ENCODE measurements around the gene AIRE. TPM values are rescaled to one million over a fixed set of nuclear protein-coding genes. Genes with fewer than 3 reads are reported as not detected.
"Not testable (repeated sequence)": the region's sequence is repeated elsewhere in the genome, so short reads cannot be mapped to it uniquely, and the experiment has no call there.

AIRE gene
- total RNA-seq, 2 experiments from 2014 or later: 0.11 to 0.16 TPM

- H3K9me3 ChIP-seq (ENCODE audit: control insufficient read depth in 1 of 2, insufficient read depth in 1 of 2, low read length in 2 of 2); CTCF ChIA-PET; POLR2A ChIA-PET; H3K36me3 Mint-ChIP-seq (ENCODE audit: low read depth); H3K4me1 Mint-ChIP-seq (ENCODE audit: low read depth); H3K27ac ChIP-seq (ENCODE audit: low read depth in 1 of 2, low read length in 2 of 2); H3K27ac Mint-ChIP-seq; DNase-seq; H3K27me3 Mint-ChIP-seq; H3K27me3 ChIP-seq (ENCODE audit: control insufficient read depth in 1 of 2, insufficient read depth in 2 of 2, low read length in 2 of 2); H3K9me3 Mint-ChIP-seq; H3K36me3 ChIP-seq (ENCODE audit: insufficient read depth, low read length); intact Hi-C loops (cut with DNase I, micrococcal nuclease); H3K4me3 Mint-ChIP-seq; H3K4me1 ChIP-seq (ENCODE audit: insufficient read depth, low read length); H3K4me3 ChIP-seq (ENCODE audit: low read length); ATAC-seq (ENCODE audit: poor library complexity): not testable (repeated sequence)
Observed at GRCh38 chr21:44249204-44250037, 36.3 kb upstream of the AIRE start.

GRCh38 chr21:44253832-44254710 is 31.6 kb upstream of the AIRE start:
- H3K27ac ChIP-seq (ENCODE audit: low read depth in 1 of 2, low read length in 2 of 2): no peak overlapping the region
- H3K36me3 ChIP-seq (ENCODE audit: insufficient read depth, low read length): no peaks in the 10 kb centered on the region
- H3K4me1 Mint-ChIP-seq (ENCODE audit: low read depth): no peaks in the 10 kb centered on the region
- intact Hi-C loops (cut with DNase I, micrococcal nuclease): no loop called here
- DNase-seq: peak in 2 of 14 experiments; percentile 6 to 26
- H3K4me3 Mint-ChIP-seq: no peak overlapping the region
- ATAC-seq (ENCODE audit: poor library complexity): no peak
- no peaks in the 10 kb centered on the region for H3K27me3 Mint-ChIP-seq
- H3K9me3 ChIP-seq (ENCODE audit: control insufficient read depth in 1 of 2, insufficient read depth in 1 of 2, low read length in 2 of 2): no peaks in the 10 kb centered on the region
- POLR2A ChIA-PET: no interaction called here
- CTCF ChIA-PET: no interaction called here
- no peak overlapping the region for H3K27ac Mint-ChIP-seq
- TF ChIP-seq CTCF (IDR thresholded peaks at IDR 0.05): no peak
- no peaks in the 10 kb centered on the region for H3K4me1 ChIP-seq (ENCODE audit: insufficient read depth, low read length)
- H3K4me3 ChIP-seq (ENCODE audit: low read length): no peak overlapping the region
- no peaks in the 10 kb centered on the region for H3K9me3 Mint-ChIP-seq
- H3K36me3 Mint-ChIP-seq (ENCODE audit: low read depth): no peaks in the 10 kb centered on the region
- H3K27me3 ChIP-seq (ENCODE audit: control insufficient read depth in 1 of 2, insufficient read depth in 2 of 2, low read length in 2 of 2): no peaks in the 10 kb centered on the region

GRCh38 chr21:44255511-44255981 is 30.1 kb upstream of the AIRE start:
- H3K4me1 Mint-ChIP-seq (ENCODE audit: low read depth): no peaks in the 10 kb centered on the region
- no peaks in the 10 kb centered on the region for H3K36me3 Mint-ChIP-seq (ENCODE audit: low read depth)
- H3K27ac ChIP-seq (ENCODE audit: low read depth in 1 of 2, low read length in 2 of 2): no peak overlapping the region
- no peak for ATAC-seq (ENCODE audit: poor library complexity)
- H3K36me3 ChIP-seq (ENCODE audit: insufficient read depth, low read length): no peaks in the 10 kb centered on the region
- CTCF ChIA-PET: no interaction called here
- H3K4me1 ChIP-seq (ENCODE audit: insufficient read depth, low read length): no peaks in the 10 kb centered on the region
- H3K27ac Mint-ChIP-seq: no peak overlapping the region
- TF ChIP-seq CTCF (IDR thresholded peaks at IDR 0.05): no peak
- H3K4me3 ChIP-seq (ENCODE audit: low read length): no peak overlapping the region
- POLR2A ChIA-PET: no interaction called here
- H3K27me3 Mint-ChIP-seq: no peaks in the 10 kb centered on the region
- H3K9me3 ChIP-seq (ENCODE audit: control insufficient read depth in 1 of 2, insufficient read depth in 1 of 2, low read length in 2 of 2): no peaks in the 10 kb centered on the region
- no peaks in the 10 kb centered on the region for H3K9me3 Mint-ChIP-seq
- no peak overlapping the region for H3K4me3 Mint-ChIP-seq
- intact Hi-C loops (cut with DNase I, micrococcal nuclease): no loop called here
- H3K27me3 ChIP-seq (ENCODE audit: control insufficient read depth in 1 of 2, insufficient read depth in 2 of 2, low read length in 2 of 2): no peaks in the 10 kb centered on the region
- peak in 1 of 14 experiments; percentile 22 for DNase-seq

Measured in CD4-positive, alpha-beta T cell (primary cell).